Measurements from ENCODE around the gene SRGAP3. TPM values are rescaled to one million over a fixed set of nuclear protein-coding genes. Genes with fewer than 3 reads are reported as not detected.

The SRGAP3 gene
- total and polyA plus RNA-seq, 10 of the 15 experiments (the other 5 are each of a cell fraction or from before 2014, with no cell fraction given) = 0.32 to 1.7 (median 0.99) TPM

GRCh38 chr3:9198899-9199335, 50.5 kb downstream of the SRGAP3 start:
- RAD21 ChIA-PET (ENCODE audit: unreplicated experiment) = no interaction called here
- Histone ChIP-seq H3K4me2 (ENCODE audit: control insufficient read depth, insufficient read depth) (no peak overlapping the region), H4K20me1 (ENCODE audit: control insufficient read depth, insufficient read depth) (no peaks in the 10 kb centered on the region), H3K4me1 (ENCODE audit: control insufficient read depth, insufficient read depth, low read length) (no peaks in the 10 kb centered on the region), H3K27ac (ENCODE audit: control insufficient read depth, insufficient read depth) (no peak overlapping the region), H3K36me3 (ENCODE audit: control insufficient read depth in 2 of 2, insufficient read depth in 2 of 2, low read length in 1 of 2) (no peaks in the 10 kb centered on the region), H3K9me3 (replicated peaks; ENCODE audit: control insufficient read depth, insufficient read depth, low read length) (no peaks in the 10 kb centered on the region), H3K4me3 (no peak overlapping the region), H3K27me3 (replicated peaks in 1 of 2; ENCODE audit: control insufficient read depth in 2 of 2, insufficient read depth in 2 of 2, low read length in 1 of 2) (0 out of 4 replicates have a peak, but pooled peaks cover 0 to 1% of the 10 kb centered on the region in 2 experiments), H3K9ac (ENCODE audit: control insufficient read depth, insufficient read depth, low read length) (no peak overlapping the region), H3K79me2 (ENCODE audit: control insufficient read depth, insufficient read depth, low read length) (no peaks in the 10 kb centered on the region), H2AFZ (ENCODE audit: control insufficient read depth, low read depth, low read length) (no peak overlapping the region)
- BruUV-seq (replicated peaks) = no TSS peak
- DNase-seq (ENCODE audit: low read depth, low spot score) (no peak), FAIRE-seq (no peak), ATAC-seq (no peak)
- CTCF ChIA-PET = no interaction called here
- in situ Hi-C loops (cut with MboI) = no loop called here
- SMC1A ChIA-PET (ENCODE audit: uncharacterized antibody, unreplicated experiment) = no interaction called here
- POLR2A ChIA-PET = no interaction called here
- no peak for TF ChIP-seq NFYA (IDR thresholded peaks at IDR 0.05; ENCODE audit: borderline replicate concordance, low read depth, low read length)
- TF ChIP-seq, protein P1, sequence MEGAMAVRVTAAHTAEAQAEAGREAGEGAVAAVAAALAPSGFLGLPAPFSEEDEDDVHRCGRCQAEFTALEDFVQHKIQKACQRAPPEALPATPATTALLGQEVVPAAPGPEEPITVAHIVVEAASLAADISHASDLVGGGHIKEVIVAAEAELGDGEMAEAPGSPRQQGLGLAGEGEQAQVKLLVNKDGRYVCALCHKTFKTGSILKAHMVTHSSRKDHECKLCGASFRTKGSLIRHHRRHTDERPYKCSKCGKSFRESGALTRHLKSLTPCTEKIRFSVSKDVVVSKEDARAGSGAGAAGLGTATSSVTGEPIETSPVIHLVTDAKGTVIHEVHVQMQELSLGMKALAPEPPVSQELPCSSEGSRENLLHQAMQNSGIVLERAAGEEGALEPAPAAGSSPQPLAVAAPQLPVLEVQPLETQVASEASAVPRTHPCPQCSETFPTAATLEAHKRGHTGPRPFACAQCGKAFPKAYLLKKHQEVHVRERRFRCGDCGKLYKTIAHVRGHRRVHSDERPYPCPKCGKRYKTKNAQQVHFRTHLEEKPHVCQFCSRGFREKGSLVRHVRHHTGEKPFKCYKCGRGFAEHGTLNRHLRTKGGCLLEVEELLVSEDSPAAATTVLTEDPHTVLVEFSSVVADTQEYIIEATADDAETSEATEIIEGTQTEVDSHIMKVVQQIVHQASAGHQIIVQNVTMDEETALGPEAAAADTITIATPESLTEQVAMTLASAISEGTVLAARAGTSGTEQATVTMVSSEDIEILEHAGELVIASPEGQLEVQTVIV (IDR thresholded peaks at IDR 0.05; ENCODE audit: borderline replicate concordance, partially characterized antibody) = no peak
- TF ChIP-seq HDGF (IDR thresholded peaks at IDR 0.05) = no peak
- no peak for TF ChIP-seq KLF5 (IDR thresholded peaks at IDR 0.05; ENCODE audit: partially characterized antibody)
- TF ChIP-seq ZBTB11 (CRISPR knock-in tag; IDR thresholded peaks at IDR 0.05) = no peak
- no peak for TF ChIP-seq SUZ12 (IDR thresholded peaks at IDR 0.05; ENCODE audit: unreplicated experiment)
- no peak for TF ChIP-seq ZNF274 (IDR thresholded peaks at IDR 0.05; ENCODE audit: insufficient read depth, insufficient read length)
- no peak for TF ChIP-seq GABPA (IDR thresholded peaks at IDR 0.05; ENCODE audit: low read depth)
- WGBS (ENCODE audit: insufficient coverage, insufficient replicate concordance, low lambda C conversion rate, missing lambda C conversion rate) = 87% methylated on average over 10 of the region's 10 CpGs
- intact Hi-C loops (cut with micrococcal nuclease; ENCODE audit: unreplicated experiment) = no loop called here
